ENCODE data around the gene POLA1. TPM values are rescaled to one million over a fixed set of nuclear protein-coding genes. Genes with fewer than 3 reads are reported as not detected.
"Not testable (repeated sequence)": the region's sequence is repeated elsewhere in the genome, so short reads cannot be mapped to it uniquely, and the experiment has no call there.

POLA1 gene
- total and polyA plus RNA-seq, 2 donors from 2014 or later, result 2.2 to 9.7 TPM

GRCh38 chrX:24859211-24859841 is 165.6 kb downstream of the POLA1 start:
- H3K27me3 ChIP-seq (ENCODE audit: control insufficient read depth, insufficient read depth, low read length), result no peaks in the 10 kb centered on the region
- H3K4me1 ChIP-seq (ENCODE audit: control insufficient read depth in 2 of 3, insufficient read depth in 2 of 3, low read depth in 1 of 3, low read length in 3 of 3), result no peaks in the 10 kb centered on the region
- no peaks in the 10 kb centered on the region for H3K36me3 ChIP-seq (ENCODE audit: control insufficient read depth in 2 of 3, insufficient read depth in 3 of 3, low read length in 3 of 3)
- FAIRE-seq, result no peak
- H3K27ac ChIP-seq (ENCODE audit: low read depth in 2 of 2, low read length in 2 of 2), result no peak overlapping the region
- no peak overlapping the region for H3K4me3 ChIP-seq (ENCODE audit: low read length in 3 of 3)
- TF ChIP-seq CTCF (IDR thresholded peaks at IDR 0.05; ENCODE audit: borderline replicate concordance, extremely low read depth, insufficient read depth), result no peak
- no peak overlapping the region for H3K9ac ChIP-seq (ENCODE audit: low read length in 3 of 3)
- DNase-seq, result no peak
- intact Hi-C loops (cut with DNase I), result no loop called here
- H3K9me3 ChIP-seq (ENCODE audit: control insufficient read depth in 2 of 3, insufficient read depth in 1 of 3, low read length in 3 of 3), result no peaks in the 10 kb centered on the region

GRCh38 chrX:24860140-24860539 is 166.4 kb downstream of the POLA1 start:
- H3K4me1 ChIP-seq (ENCODE audit: control insufficient read depth in 2 of 3, insufficient read depth in 2 of 3, low read depth in 1 of 3, low read length in 3 of 3), result no peaks in the 10 kb centered on the region
- FAIRE-seq (no peak), DNase-seq (no peak)
- no peaks in the 10 kb centered on the region for H3K27me3 ChIP-seq (ENCODE audit: control insufficient read depth, insufficient read depth, low read length)
- no peak overlapping the region for H3K9ac ChIP-seq (ENCODE audit: low read length in 3 of 3)
- H3K36me3 ChIP-seq (ENCODE audit: control insufficient read depth in 2 of 3, insufficient read depth in 3 of 3, low read length in 3 of 3), result no peaks in the 10 kb centered on the region
- H3K27ac ChIP-seq (ENCODE audit: low read depth in 2 of 2, low read length in 2 of 2), result no peak overlapping the region
- TF ChIP-seq CTCF (IDR thresholded peaks at IDR 0.05; ENCODE audit: borderline replicate concordance, extremely low read depth, insufficient read depth), result no peak
- no peaks in the 10 kb centered on the region for H3K9me3 ChIP-seq (ENCODE audit: control insufficient read depth in 2 of 3, insufficient read depth in 1 of 3, low read length in 3 of 3)
- intact Hi-C loops (cut with DNase I), result no loop called here
- no peak overlapping the region for H3K4me3 ChIP-seq (ENCODE audit: low read length in 3 of 3)

GRCh38 chrX:24862343-24862742 is 168.6 kb downstream of the POLA1 start:
- H3K36me3 ChIP-seq (ENCODE audit: control insufficient read depth in 2 of 3, insufficient read depth in 3 of 3, low read length in 3 of 3), result no peaks in the 10 kb centered on the region
- no peaks in the 10 kb centered on the region for H3K9me3 ChIP-seq (ENCODE audit: control insufficient read depth in 2 of 3, insufficient read depth in 1 of 3, low read length in 3 of 3)
- FAIRE-seq (no peak), DNase-seq (no peak)
- no peak overlapping the region for H3K9ac ChIP-seq (ENCODE audit: low read length in 3 of 3)
- H3K27me3 ChIP-seq (ENCODE audit: control insufficient read depth, insufficient read depth, low read length), result no peaks in the 10 kb centered on the region
- TF ChIP-seq CTCF (IDR thresholded peaks at IDR 0.05; ENCODE audit: borderline replicate concordance, extremely low read depth, insufficient read depth), result no peak
- H3K4me1 ChIP-seq (ENCODE audit: control insufficient read depth in 2 of 3, insufficient read depth in 2 of 3, low read depth in 1 of 3, low read length in 3 of 3), result no peaks in the 10 kb centered on the region
- H3K27ac ChIP-seq (ENCODE audit: low read depth in 2 of 2, low read length in 2 of 2), result no peak overlapping the region
- intact Hi-C loops (cut with DNase I), result no loop called here
- H3K4me3 ChIP-seq (ENCODE audit: low read length in 3 of 3), result no peak overlapping the region

GRCh38 chrX:24863779-24864178 is 170.1 kb downstream of the POLA1 start:
- H3K27me3 ChIP-seq (ENCODE audit: control insufficient read depth, insufficient read depth, low read length); H3K36me3 ChIP-seq (ENCODE audit: control insufficient read depth in 2 of 3, insufficient read depth in 3 of 3, low read length in 3 of 3); H3K9ac ChIP-seq (ENCODE audit: low read length in 3 of 3); DNase-seq; intact Hi-C loops (cut with DNase I); FAIRE-seq; H3K27ac ChIP-seq (ENCODE audit: low read depth in 2 of 2, low read length in 2 of 2); H3K4me3 ChIP-seq (ENCODE audit: low read length in 3 of 3); H3K9me3 ChIP-seq (ENCODE audit: control insufficient read depth in 2 of 3, insufficient read depth in 1 of 3, low read length in 3 of 3); H3K4me1 ChIP-seq (ENCODE audit: control insufficient read depth in 2 of 3, insufficient read depth in 2 of 3, low read depth in 1 of 3, low read length in 3 of 3): not testable (repeated sequence)

All from kidney (tissue), 14 donors.